PC-3 (cell line): ENCODE results near the gene KLF5. TPM values are rescaled to one million over a fixed set of nuclear protein-coding genes. Genes with fewer than 3 reads are reported as not detected.

Experiments used
- ATAC-seq: fragments of 200-7000 bp; cut with Tn5 transposase; 2 replicates; pipeline ENCODE4 v1.9.1; 2020; ENCODE audit warnings: mild to moderate bottlenecking, moderate library complexity
- BruUV-seq: library from RNA; stranded (reverse); fragments of 400-500 nt; replicated peaks from 2 replicates; lab custom pipeline; 2021; lab: Mats Ljungman, UMichigan
- CTCF ChIA-PET: fragments of 300-600 bp; sonication (Branson Sonifier 250); formaldehyde crosslinking; loops from one replicate; lab custom pipeline; 2022; ENCODE audit warnings: antibody characterized with exemption; lab: Charles Lee
- POLR2A ChIA-PET: fragments of 300-600 bp; sonication (Branson Sonifier 250); formaldehyde crosslinking; loops from one replicate; lab custom pipeline; 2022; ENCODE audit warnings: antibody characterized with exemption; ENCODE audit not compliant: unreplicated experiment; lab: Charles Lee
- DNase-seq: peaks from one replicate; pipeline ENCODE4 v3.0.0-alpha.2; 2015
- H2AFZ ChIP-seq: fragments of 300-600 bp; sonication (generic); 2 replicates; pipeline ENCODE4 v1.6.0; 2016; ENCODE audit warnings: antibody characterized with exemption, low read length
- H3F3A ChIP-seq: fragments of 300-600 bp; sonication (generic); one replicate; pipeline ENCODE4 v1.6.0; 2017; ENCODE audit warnings: antibody characterized with exemption, low read length, control low read depth, mild to moderate bottlenecking; ENCODE audit not compliant: unreplicated experiment
- H3K27ac ChIP-seq: fragments of 300-600 bp; sonication (generic); 2 replicates; pipeline ENCODE4 v1.5.1; 2016; ENCODE audit warnings: mild to moderate bottlenecking, low read length
- H3K27me3 ChIP-seq: fragments of 300-600 bp; sonication (generic); 2 replicates; pipeline ENCODE4 v1.6.1; 2016; ENCODE audit warnings: low read length, mixed read lengths
- H3K36me3 ChIP-seq: fragments of 300-600 bp; sonication (generic); 2 replicates; pipeline ENCODE4 v1.6.1; 2016; ENCODE audit warnings: low read depth, mixed run types, low read length, mixed read lengths
- H3K4me1 ChIP-seq: fragments of 300-600 bp; sonication (generic); 2 replicates; pipeline ENCODE4 v1.5.1; 2016; ENCODE audit warnings: low read length; ENCODE audit not compliant: insufficient read depth
- H3K4me2 ChIP-seq: fragments of 300-600 bp; sonication (generic); 2 replicates; pipeline ENCODE4 v1.6.0; 2016; ENCODE audit warnings: low read length
- H3K4me3 ChIP-seq: fragments of 300-600 bp; sonication (generic); 2 replicates; pipeline ENCODE4 v1.5.1; 2016; ENCODE audit warnings: mild to moderate bottlenecking, low read length, mixed read lengths
- H3K79me2 ChIP-seq: fragments of 300-600 bp; sonication (generic); 2 replicates; pipeline ENCODE4 v1.6.1; 2017; ENCODE audit warnings: low read length, mixed read lengths
- H3K9ac ChIP-seq: fragments of 300-600 bp; sonication (generic); 2 replicates; pipeline ENCODE4 v1.6.0; 2016; ENCODE audit warnings: mild to moderate bottlenecking, low read length
- H3K9me2 ChIP-seq: fragments of 300-600 bp; sonication (generic); replicated peaks from 2 replicates; pipeline ENCODE4 v1.6.1; 2016; ENCODE audit warnings: mixed run types, low read length, mixed read lengths
- H3K9me3 ChIP-seq: fragments of 300-600 bp; sonication (generic); 2 replicates; pipeline ENCODE4 v1.6.1; 2016; ENCODE audit warnings: low read length, mixed read lengths
- H4K20me1 ChIP-seq: fragments of 300-600 bp; sonication (generic); 2 replicates; pipeline ENCODE4 v1.6.1; 2016; ENCODE audit warnings: low read length, mixed read lengths
- EZH2 ChIP-seq: fragments of 300-600 bp; sonication (generic); IDR thresholded peaks from one replicate; pipeline ENCODE4 v1.6.1; 2017; ENCODE audit warnings: antibody characterized with exemption, mild to moderate bottlenecking, low read length; ENCODE audit not compliant: unreplicated experiment
- EZH2phosphoT487 ChIP-seq: fragments of 300-600 bp; sonication (generic); IDR thresholded peaks from 2 replicates; pipeline ENCODE4 v1.6.1; 2018; ENCODE audit warnings: mild to moderate bottlenecking, antibody characterized with exemption, low read length, borderline replicate concordance
- intact Hi-C: fragments of 100-400 bp; cut with micrococcal nuclease; formaldehyde crosslinking; loops from 2 replicates; pipeline ENCODE4 v1.9.0; 2023
- total RNA-seq: library from RNA; depleted of rRNA; stranded (reverse); fragments of >200 nt; gene quantifications from 2 replicates; pipeline ENCODE4 v1.2.3, GENCODE V29; 2014
- TF ChIP-seq, protein P1 (sequence below): fragments of 300-600 bp; sonication (generic); conservative IDR thresholded peaks from 2 replicates; pipeline ENCODE4 v1.5.1; 2017; ENCODE audit warnings: antibody characterized with exemption, low read depth, mild to moderate bottlenecking, low read length

Gene KLF5
- total RNA-seq, 1 experiment from 2014 or later: 53.7 TPM

DNA sequence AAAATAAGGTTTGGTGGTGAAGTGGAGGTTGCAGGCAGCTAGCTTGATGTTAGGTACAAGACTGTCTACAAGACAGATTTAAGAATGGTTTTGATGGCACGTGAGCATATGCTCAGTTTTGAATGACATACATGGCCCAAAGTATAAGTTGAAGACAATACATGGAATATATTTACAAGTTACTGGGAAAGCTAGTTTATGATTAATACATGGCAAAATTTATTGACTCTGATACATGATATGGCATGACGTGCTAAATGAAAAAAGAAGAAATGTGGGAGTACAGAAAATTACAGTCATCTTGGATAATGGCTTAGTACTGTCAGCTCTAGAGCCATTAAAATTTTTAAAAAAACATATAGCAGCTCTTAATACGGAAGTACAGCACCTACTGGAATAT lies 4.4 kb downstream of the KLF5 start:
- peak; percentile 64 for DNase-seq
- H3K79me2 ChIP-seq: peaks cover 96% of the 10 kb centered on the region

DNA sequence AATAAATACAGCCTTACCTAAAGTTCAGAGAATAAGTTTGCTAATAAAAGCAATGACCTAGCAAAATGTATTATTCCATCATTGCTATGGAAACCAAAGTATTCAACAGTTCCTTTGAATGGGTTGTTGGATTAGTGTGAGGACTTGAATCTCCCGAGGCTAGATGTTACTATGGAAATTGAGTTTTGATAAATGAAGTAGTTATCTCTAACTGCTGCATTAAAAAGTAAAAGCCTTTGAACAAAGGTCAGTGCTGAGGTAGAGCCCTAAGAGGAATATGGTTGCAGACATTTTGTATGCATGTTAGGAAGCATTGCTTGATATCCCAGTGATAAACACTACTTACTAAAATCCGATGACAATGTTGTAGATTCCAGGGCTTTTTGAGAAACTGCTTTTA lies 6.2 kb downstream of the KLF5 start:
- Histone ChIP-seq H2AFZ (no peak overlapping the region), H3K27ac (peak overlapping the region; percentile 79), H3K27me3 (no peaks in the 10 kb centered on the region), H3K9ac (no peak overlapping the region), H3K4me2 (peak overlapping the region; percentile 89), H3K9me3 (no peaks in the 10 kb centered on the region), H3F3A (no peaks in the 10 kb centered on the region), H4K20me1 (peaks cover 66% of the 10 kb centered on the region), H3K4me3 (peak overlapping the region; percentile 97), H3K79me2 (peaks cover 99% of the 10 kb centered on the region), H3K36me3 (peaks cover 79% of the 10 kb centered on the region), H3K9me2 (no peaks in the 10 kb centered on the region), H3K4me1 (peaks cover 68% of the 10 kb centered on the region)
- TF ChIP-seq EZH2: no peak
- no peak for TF ChIP-seq EZH2phosphoT487
- TF ChIP-seq, protein P1, sequence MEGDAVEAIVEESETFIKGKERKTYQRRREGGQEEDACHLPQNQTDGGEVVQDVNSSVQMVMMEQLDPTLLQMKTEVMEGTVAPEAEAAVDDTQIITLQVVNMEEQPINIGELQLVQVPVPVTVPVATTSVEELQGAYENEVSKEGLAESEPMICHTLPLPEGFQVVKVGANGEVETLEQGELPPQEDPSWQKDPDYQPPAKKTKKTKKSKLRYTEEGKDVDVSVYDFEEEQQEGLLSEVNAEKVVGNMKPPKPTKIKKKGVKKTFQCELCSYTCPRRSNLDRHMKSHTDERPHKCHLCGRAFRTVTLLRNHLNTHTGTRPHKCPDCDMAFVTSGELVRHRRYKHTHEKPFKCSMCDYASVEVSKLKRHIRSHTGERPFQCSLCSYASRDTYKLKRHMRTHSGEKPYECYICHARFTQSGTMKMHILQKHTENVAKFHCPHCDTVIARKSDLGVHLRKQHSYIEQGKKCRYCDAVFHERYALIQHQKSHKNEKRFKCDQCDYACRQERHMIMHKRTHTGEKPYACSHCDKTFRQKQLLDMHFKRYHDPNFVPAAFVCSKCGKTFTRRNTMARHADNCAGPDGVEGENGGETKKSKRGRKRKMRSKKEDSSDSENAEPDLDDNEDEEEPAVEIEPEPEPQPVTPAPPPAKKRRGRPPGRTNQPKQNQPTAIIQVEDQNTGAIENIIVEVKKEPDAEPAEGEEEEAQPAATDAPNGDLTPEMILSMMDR: no peak
- CTCF ChIA-PET: no interaction called here
- ATAC-seq: no peak
- POLR2A ChIA-PET: no interaction called here
- no TSS peak for BruUV-seq
- DNase-seq: no peak
- intact Hi-C loops: no loop called here

More for the DNA sequence above, 4.4 kb downstream of the KLF5 start:
- Histone ChIP-seq H2AFZ (no peak overlapping the region), H3K27me3 (no peaks in the 10 kb centered on the region), H3K9me2 (no peaks in the 10 kb centered on the region), H3K36me3 (peaks cover 72% of the 10 kb centered on the region), H3K4me2 (peak overlapping the region; percentile 89), H3F3A (no peaks in the 10 kb centered on the region), H3K9ac (peak overlapping the region; percentile 93; the same call in 1 of the 2 replicates), H4K20me1 (peaks cover 66% of the 10 kb centered on the region), H3K9me3 (no peaks in the 10 kb centered on the region), H3K4me3 (peak overlapping the region; percentile 97), H3K27ac (peak overlapping the region; percentile 79), H3K4me1 (peaks cover 51% of the 10 kb centered on the region)
- intact Hi-C loops: no loop called here
- CTCF ChIA-PET: interaction anchor here (0.5 kb wide), 1 partner anchor 254 kb away, joined by 4 read pairs; no protein-coding TSS in a partner anchor
- POLR2A ChIA-PET: interaction anchor here (0.6 kb wide), 1 partner anchor 185 kb away, joined by 7 read pairs; no protein-coding TSS in a partner anchor
- no peak for TF ChIP-seq EZH2phosphoT487
- no peak for TF ChIP-seq EZH2
- TF ChIP-seq, protein P1: no peak
- no peak for ATAC-seq
- no TSS peak for BruUV-seq

DNA sequence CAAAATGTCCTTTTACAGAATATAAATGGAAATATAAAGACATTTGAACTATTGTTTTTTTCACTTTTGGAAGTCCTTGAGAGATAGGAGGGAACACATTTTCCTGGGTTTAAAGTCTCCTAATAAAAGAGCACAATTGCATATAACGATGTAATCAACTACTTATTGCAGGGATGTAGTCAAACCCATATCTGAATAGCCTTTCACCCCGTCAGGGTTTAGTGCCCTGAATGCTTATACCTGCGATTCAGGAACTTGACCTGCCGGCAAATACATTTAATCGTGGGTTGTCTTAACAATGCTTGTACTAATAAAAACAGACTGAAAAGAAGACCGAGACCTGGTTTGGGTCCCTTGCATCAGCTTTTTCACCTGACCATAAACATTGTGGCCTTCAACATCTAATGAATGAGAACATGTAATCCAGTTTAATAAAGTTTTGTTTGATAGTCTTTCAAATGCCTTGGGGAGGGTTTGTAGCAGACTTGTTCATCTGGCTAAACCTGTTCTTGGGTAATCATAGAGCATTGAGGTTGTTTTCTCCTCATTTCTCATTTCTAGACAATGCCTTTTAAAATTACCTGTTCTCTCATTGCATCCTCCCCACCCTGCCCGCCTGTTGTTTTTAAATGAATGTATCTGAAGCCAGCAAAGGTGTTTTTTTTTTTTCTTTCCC lies 7.0 kb downstream of the KLF5 start:
- Histone ChIP-seq H3K36me3 (peaks cover 75% of the 10 kb centered on the region), H3K27me3 (no peaks in the 10 kb centered on the region), H3K9me3 (no peaks in the 10 kb centered on the region), H3K27ac (peak overlapping the region; percentile 79), H3K9ac (no peak overlapping the region), H3F3A (no peaks in the 10 kb centered on the region), H2AFZ (no peak overlapping the region), H3K9me2 (no peaks in the 10 kb centered on the region), H4K20me1 (peaks cover 66% of the 10 kb centered on the region), H3K4me3 (peak overlapping the region; percentile 97), H3K4me1 (peaks cover 73% of the 10 kb centered on the region), H3K79me2 (peaks cover 99% of the 10 kb centered on the region), H3K4me2 (peak overlapping the region; percentile 89)
- 0 out of 2 replicates have a peak, but pooled peaks have one; percentile 8 for ATAC-seq
- TF ChIP-seq EZH2 (no peak), EZH2phosphoT487 (no peak)
- TF ChIP-seq, protein P1: no peak
- BruUV-seq: no TSS peak
- peak; percentile 73 for DNase-seq
- intact Hi-C loops: no loop called here
- ChIA-PET POLR2A (no interaction called here), CTCF (no interaction called here)
